ENCODE data around the gene RAB29.

RAB29 gene

GRCh38 chr1:205769641-205770365, 5.5 kb downstream of the RAB29 start:
- TF ChIP-seq, protein P1, sequence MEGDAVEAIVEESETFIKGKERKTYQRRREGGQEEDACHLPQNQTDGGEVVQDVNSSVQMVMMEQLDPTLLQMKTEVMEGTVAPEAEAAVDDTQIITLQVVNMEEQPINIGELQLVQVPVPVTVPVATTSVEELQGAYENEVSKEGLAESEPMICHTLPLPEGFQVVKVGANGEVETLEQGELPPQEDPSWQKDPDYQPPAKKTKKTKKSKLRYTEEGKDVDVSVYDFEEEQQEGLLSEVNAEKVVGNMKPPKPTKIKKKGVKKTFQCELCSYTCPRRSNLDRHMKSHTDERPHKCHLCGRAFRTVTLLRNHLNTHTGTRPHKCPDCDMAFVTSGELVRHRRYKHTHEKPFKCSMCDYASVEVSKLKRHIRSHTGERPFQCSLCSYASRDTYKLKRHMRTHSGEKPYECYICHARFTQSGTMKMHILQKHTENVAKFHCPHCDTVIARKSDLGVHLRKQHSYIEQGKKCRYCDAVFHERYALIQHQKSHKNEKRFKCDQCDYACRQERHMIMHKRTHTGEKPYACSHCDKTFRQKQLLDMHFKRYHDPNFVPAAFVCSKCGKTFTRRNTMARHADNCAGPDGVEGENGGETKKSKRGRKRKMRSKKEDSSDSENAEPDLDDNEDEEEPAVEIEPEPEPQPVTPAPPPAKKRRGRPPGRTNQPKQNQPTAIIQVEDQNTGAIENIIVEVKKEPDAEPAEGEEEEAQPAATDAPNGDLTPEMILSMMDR (IDR thresholded peaks at IDR 0.05; ENCODE audit: extremely low read depth, insufficient read depth, missing control alignments), result no peak
- in situ Hi-C loops (cut with MboI; ENCODE audit: low pct_unique_long_range_greater_than_20kb, low sequenced_read_pairs, unreplicated experiment), result no loop called here

GRCh38 chr1:205767248-205767647, 8.0 kb downstream of the RAB29 start:
- TF ChIP-seq, protein P1 (IDR thresholded peaks at IDR 0.05; ENCODE audit: extremely low read depth, insufficient read depth, missing control alignments), result no peak
- in situ Hi-C loops (cut with MboI; ENCODE audit: low pct_unique_long_range_greater_than_20kb, low sequenced_read_pairs, unreplicated experiment), result no loop called here
- no peak for DNase-seq (ENCODE audit: low spot score)

More at GRCh38 chr1:205769641-205770365, 5.5 kb downstream of the RAB29 start:
- DNase-seq (ENCODE audit: low spot score), result no peak

DNA sequence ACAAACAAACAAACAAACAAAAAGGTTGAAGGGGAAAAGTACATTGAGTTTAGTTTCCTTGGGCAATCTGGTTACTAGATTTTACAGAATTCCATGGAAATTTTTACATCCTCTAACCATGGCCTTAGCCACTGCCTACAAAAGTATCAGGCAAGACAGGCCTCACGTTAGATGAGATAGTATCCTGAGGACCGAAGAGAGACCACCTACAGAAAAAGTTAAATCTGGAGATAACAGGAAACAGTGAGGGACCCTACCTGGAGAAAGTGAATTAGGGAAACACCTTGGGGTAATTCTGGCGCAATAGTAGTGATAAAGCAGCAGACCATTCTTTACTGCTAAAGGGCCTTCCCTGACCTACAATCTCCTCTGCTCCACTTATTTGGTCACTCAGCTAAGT, 8.7 kb downstream of the RAB29 start:
- TF ChIP-seq, protein P1 (IDR thresholded peaks at IDR 0.05; ENCODE audit: extremely low read depth, insufficient read depth, missing control alignments), result no peak
- in situ Hi-C loops (cut with MboI; ENCODE audit: low pct_unique_long_range_greater_than_20kb, low sequenced_read_pairs, unreplicated experiment), result no loop called here

DNA sequence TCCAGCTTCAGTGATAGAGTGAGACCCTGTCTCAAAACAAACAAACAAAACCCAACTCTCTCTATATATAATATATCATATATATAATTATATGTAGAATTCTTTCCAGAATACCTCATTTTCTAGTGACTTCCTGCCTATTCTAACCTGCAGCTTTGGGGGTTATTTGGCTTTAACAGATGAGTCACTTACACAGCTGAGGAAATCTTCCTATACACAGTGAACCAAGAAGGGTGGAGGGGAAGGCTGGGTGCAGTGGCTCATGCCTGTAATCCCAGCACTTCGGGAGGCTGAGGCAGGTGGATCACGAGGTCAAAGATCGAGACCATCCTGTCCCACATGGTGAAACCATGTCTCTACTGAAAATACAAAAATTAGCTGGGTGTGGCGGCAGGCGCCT, 9.2 kb downstream of the RAB29 start:
- in situ Hi-C loops (cut with MboI; ENCODE audit: low pct_unique_long_range_greater_than_20kb, low sequenced_read_pairs, unreplicated experiment), result no loop called here
- TF ChIP-seq, protein P1 (IDR thresholded peaks at IDR 0.05; ENCODE audit: extremely low read depth, insufficient read depth, missing control alignments), result no peak
- no peak for DNase-seq (ENCODE audit: low spot score)

More for the DNA sequence above, 8.7 kb downstream of the RAB29 start:
- DNase-seq (ENCODE audit: low spot score), result no peak

DNA sequence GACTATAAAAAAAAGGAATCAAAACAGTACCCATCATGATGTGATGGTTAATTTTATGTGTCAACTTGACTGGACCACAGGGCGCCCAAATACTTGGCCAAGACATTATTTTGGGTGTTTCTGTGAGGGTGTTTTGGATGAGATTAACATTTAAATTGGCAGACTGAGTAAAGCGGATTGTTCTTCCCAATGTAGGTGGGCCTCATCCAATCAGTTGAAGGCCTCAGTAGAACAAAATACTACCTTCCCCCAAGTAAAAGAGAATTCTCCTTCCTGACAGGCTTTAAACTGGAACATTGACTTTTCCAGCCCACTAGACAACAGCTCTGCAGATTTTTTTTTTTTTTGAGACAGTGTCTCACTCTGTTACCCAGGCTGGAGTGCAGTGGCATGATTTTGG, 10.7 kb downstream of the RAB29 start:
- in situ Hi-C loops (cut with MboI; ENCODE audit: low pct_unique_long_range_greater_than_20kb, low sequenced_read_pairs, unreplicated experiment), result no loop called here
- DNase-seq (ENCODE audit: low spot score), result no peak
- TF ChIP-seq, protein P1 (IDR thresholded peaks at IDR 0.05; ENCODE audit: extremely low read depth, insufficient read depth, missing control alignments), result no peak

DNA sequence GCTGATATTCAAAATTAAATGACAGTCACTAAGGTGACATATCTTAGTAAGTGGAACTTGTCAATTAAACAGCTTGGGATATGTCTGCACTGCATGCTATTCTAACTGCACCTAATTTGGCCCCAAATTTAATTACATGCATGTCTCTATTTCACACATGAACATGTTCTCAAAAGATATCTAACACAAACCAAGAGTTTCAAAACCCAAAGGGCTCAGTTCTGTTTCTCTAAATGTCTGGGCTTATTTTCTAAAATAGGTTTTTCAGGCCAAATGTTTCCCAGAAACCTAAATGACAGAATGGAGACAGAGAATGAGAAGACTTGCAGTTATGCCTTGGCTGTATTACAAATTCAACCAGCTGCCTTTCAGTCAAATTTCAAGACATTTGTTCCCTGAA, 11.3 kb downstream of the RAB29 start:
- in situ Hi-C loops (cut with MboI; ENCODE audit: low pct_unique_long_range_greater_than_20kb, low sequenced_read_pairs, unreplicated experiment), result no loop called here

More for the DNA sequence above, 11.3 kb downstream of the RAB29 start:
- DNase-seq (ENCODE audit: low spot score), result no peak
- TF ChIP-seq, protein P1 (IDR thresholded peaks at IDR 0.05; ENCODE audit: extremely low read depth, insufficient read depth, missing control alignments), result no peak
